ENCODE measurements around the gene NEU2.
"Not testable (repeated sequence)": the region's sequence is repeated elsewhere in the genome, so short reads cannot be mapped to it uniquely, and the experiment has no call there.

Gene NEU2

GRCh38 chr2:233015019-233015645 is 17.3 kb upstream of the NEU2 start:
- no peak overlapping the region for H3K4me2 ChIP-seq
- no peak overlapping the region for H3K27ac ChIP-seq
- TF ChIP-seq CTCF (conservative IDR thresholded peaks at IDR 0.05; ENCODE audit: low read depth, low read length): no peak
- H2AFZ ChIP-seq (ENCODE audit: low read depth): no peak overlapping the region
- H3K4me1 ChIP-seq (ENCODE audit: low read depth, poor library complexity, severe bottlenecking): no peaks in the 10 kb centered on the region
- no peaks in the 10 kb centered on the region for H3K36me3 ChIP-seq (ENCODE audit: insufficient read depth)
- no peak overlapping the region for H3K9ac ChIP-seq
- H3K27me3 ChIP-seq (ENCODE audit: insufficient read depth, low read depth): no peaks in the 10 kb centered on the region
- no peaks in the 10 kb centered on the region for H4K20me1 ChIP-seq (ENCODE audit: insufficient read depth)
- no peaks in the 10 kb centered on the region for H3K79me2 ChIP-seq (ENCODE audit: insufficient read depth, low read depth)
- no peak overlapping the region for H3K4me3 ChIP-seq (IDR thresholded peaks at IDR 0.05; ENCODE audit: insufficient read depth, low read depth, low read length)

GRCh38 chr2:233017947-233018346 is 14.5 kb upstream of the NEU2 start:
- Histone ChIP-seq H3K9ac (no peak overlapping the region), H4K20me1 (ENCODE audit: insufficient read depth) (no peaks in the 10 kb centered on the region), H3K36me3 (ENCODE audit: insufficient read depth) (no peaks in the 10 kb centered on the region), H3K27me3 (ENCODE audit: insufficient read depth, low read depth) (no peaks in the 10 kb centered on the region), H2AFZ (ENCODE audit: low read depth) (no peak overlapping the region), H3K79me2 (ENCODE audit: insufficient read depth, low read depth) (no peaks in the 10 kb centered on the region), H3K4me3 (IDR thresholded peaks at IDR 0.05; ENCODE audit: insufficient read depth, low read depth, low read length) (no peak overlapping the region), H3K4me2 (no peak overlapping the region), H3K27ac (no peak overlapping the region), H3K4me1 (ENCODE audit: low read depth, poor library complexity, severe bottlenecking) (no peaks in the 10 kb centered on the region)
- TF ChIP-seq CTCF (conservative IDR thresholded peaks at IDR 0.05; ENCODE audit: low read depth, low read length): no peak

GRCh38 chr2:233019610-233020009 is 12.9 kb upstream of the NEU2 start:
- not testable (repeated sequence) for H3K36me3 ChIP-seq (ENCODE audit: insufficient read depth); H3K4me1 ChIP-seq (ENCODE audit: low read depth, poor library complexity, severe bottlenecking); H4K20me1 ChIP-seq (ENCODE audit: insufficient read depth); H3K27ac ChIP-seq; H2AFZ ChIP-seq (ENCODE audit: low read depth); H3K79me2 ChIP-seq (ENCODE audit: insufficient read depth, low read depth); H3K4me3 ChIP-seq (IDR thresholded peaks at IDR 0.05; ENCODE audit: insufficient read depth, low read depth, low read length); H3K9ac ChIP-seq; H3K27me3 ChIP-seq (ENCODE audit: insufficient read depth, low read depth); H3K4me2 ChIP-seq

- Histone ChIP-seq H3K4me3 (IDR thresholded peaks at IDR 0.05; ENCODE audit: insufficient read depth, low read depth, low read length) (no peak overlapping the region), H3K27me3 (ENCODE audit: insufficient read depth, low read depth) (no peaks in the 10 kb centered on the region), H3K36me3 (ENCODE audit: insufficient read depth) (no peaks in the 10 kb centered on the region), H3K9ac (no peak overlapping the region), H3K4me2 (no peak overlapping the region), H3K27ac (no peak overlapping the region), H3K79me2 (ENCODE audit: insufficient read depth, low read depth) (no peaks in the 10 kb centered on the region), H3K4me1 (ENCODE audit: low read depth, poor library complexity, severe bottlenecking) (no peaks in the 10 kb centered on the region), H2AFZ (ENCODE audit: low read depth) (no peak overlapping the region), H4K20me1 (ENCODE audit: insufficient read depth) (no peaks in the 10 kb centered on the region)
- TF ChIP-seq CTCF (conservative IDR thresholded peaks at IDR 0.05; ENCODE audit: low read depth, low read length): no peak
Observed at GRCh38 chr2:233020454-233020853, 12.0 kb upstream of the NEU2 start.

- H3K9ac ChIP-seq: no peak overlapping the region
- TF ChIP-seq CTCF (conservative IDR thresholded peaks at IDR 0.05; ENCODE audit: low read depth, low read length): no peak
- no peak overlapping the region for H3K4me3 ChIP-seq (IDR thresholded peaks at IDR 0.05; ENCODE audit: insufficient read depth, low read depth, low read length)
- no peak overlapping the region for H3K4me2 ChIP-seq
- no peak overlapping the region for H3K27ac ChIP-seq
- H3K4me1 ChIP-seq (ENCODE audit: low read depth, poor library complexity, severe bottlenecking): no peaks in the 10 kb centered on the region
- no peaks in the 10 kb centered on the region for H3K79me2 ChIP-seq (ENCODE audit: insufficient read depth, low read depth)
- H3K27me3 ChIP-seq (ENCODE audit: insufficient read depth, low read depth): no peaks in the 10 kb centered on the region
- H3K36me3 ChIP-seq (ENCODE audit: insufficient read depth): no peaks in the 10 kb centered on the region
- no peaks in the 10 kb centered on the region for H4K20me1 ChIP-seq (ENCODE audit: insufficient read depth)
- no peak overlapping the region for H2AFZ ChIP-seq (ENCODE audit: low read depth)
Observed at GRCh38 chr2:233021771-233022170, 10.7 kb upstream of the NEU2 start.
